Type B pancreatic cell (in vitro differentiated cells): ENCODE measurements around the gene TCF4. TPM values are rescaled to one million over a fixed set of nuclear protein-coding genes. Genes with fewer than 3 reads are reported as not detected.

Experiments
- DNase-seq: peaks from one replicate; pipeline ENCODE4 v3.0.0; 2021; ENCODE audit warnings: mixed read lengths; ENCODE audit not compliant: unreplicated experiment; ENCODE audit errors: extremely low spot score
- H3K27ac Mint-ChIP-seq: 2 replicates; pipeline ENCODE4 v1.8.0; 2021; ENCODE audit warnings: mild to moderate bottlenecking, mixed read lengths
- H3K27me3 Mint-ChIP-seq: 2 replicates; pipeline ENCODE4 v1.8.0; 2021; ENCODE audit warnings: mixed read lengths
- H3K36me3 Mint-ChIP-seq: 2 replicates; pipeline ENCODE4 v1.8.0; 2021; ENCODE audit warnings: mixed read lengths
- H3K4me1 Mint-ChIP-seq: one replicate; pipeline ENCODE4 v1.8.0; 2021; ENCODE audit warnings: mixed read lengths; ENCODE audit not compliant: unreplicated experiment
- H3K4me3 Mint-ChIP-seq: 2 replicates; pipeline ENCODE4 v1.8.0; 2021; ENCODE audit warnings: mild to moderate bottlenecking, mixed read lengths
- H3K9me3 Mint-ChIP-seq: 2 replicates; pipeline ENCODE4 v1.8.0; 2021; ENCODE audit warnings: mixed read lengths
- CTCF ChIP-seq: fragments of 200-600 bp; sonication (generic); conservative IDR thresholded peaks from 2 replicates; pipeline ENCODE4 v1.5.0; 2021; ENCODE audit warnings: antibody characterized with exemption, mild to moderate bottlenecking
- total RNA-seq: library from RNA; stranded (reverse); gene quantifications from 2 replicates; pipeline ENCODE4 v1.2.1, GENCODE V29; 2021; ENCODE audit warnings: low replicate concordance

Gene TCF4
- total RNA-seq, 1 donor from 2014 or later: 189 TPM

GRCh38 chr18:55317864-55318263, 270.1 kb downstream of the TCF4 start:
- H3K4me3 Mint-ChIP-seq: peak overlapping the region; percentile 85
- peak overlapping the region; percentile 25 for H3K27ac Mint-ChIP-seq
- no peaks in the 10 kb centered on the region for H3K36me3 Mint-ChIP-seq
- H3K9me3 Mint-ChIP-seq: no peaks in the 10 kb centered on the region
- H3K27me3 Mint-ChIP-seq: peaks cover 10% of the 10 kb centered on the region
- no peak for DNase-seq
- H3K4me1 Mint-ChIP-seq: peaks cover 38% of the 10 kb centered on the region
- no peak for TF ChIP-seq CTCF

GRCh38 chr18:55317324-55317723, 270.7 kb downstream of the TCF4 start:
- peaks cover 10% of the 10 kb centered on the region for H3K27me3 Mint-ChIP-seq
- H3K27ac Mint-ChIP-seq: no peak overlapping the region
- peak overlapping the region; percentile 85 for H3K4me3 Mint-ChIP-seq
- H3K36me3 Mint-ChIP-seq: no peaks in the 10 kb centered on the region
- no peaks in the 10 kb centered on the region for H3K9me3 Mint-ChIP-seq
- H3K4me1 Mint-ChIP-seq: peaks cover 43% of the 10 kb centered on the region
- no peak for TF ChIP-seq CTCF
- DNase-seq: no peak

DNA sequence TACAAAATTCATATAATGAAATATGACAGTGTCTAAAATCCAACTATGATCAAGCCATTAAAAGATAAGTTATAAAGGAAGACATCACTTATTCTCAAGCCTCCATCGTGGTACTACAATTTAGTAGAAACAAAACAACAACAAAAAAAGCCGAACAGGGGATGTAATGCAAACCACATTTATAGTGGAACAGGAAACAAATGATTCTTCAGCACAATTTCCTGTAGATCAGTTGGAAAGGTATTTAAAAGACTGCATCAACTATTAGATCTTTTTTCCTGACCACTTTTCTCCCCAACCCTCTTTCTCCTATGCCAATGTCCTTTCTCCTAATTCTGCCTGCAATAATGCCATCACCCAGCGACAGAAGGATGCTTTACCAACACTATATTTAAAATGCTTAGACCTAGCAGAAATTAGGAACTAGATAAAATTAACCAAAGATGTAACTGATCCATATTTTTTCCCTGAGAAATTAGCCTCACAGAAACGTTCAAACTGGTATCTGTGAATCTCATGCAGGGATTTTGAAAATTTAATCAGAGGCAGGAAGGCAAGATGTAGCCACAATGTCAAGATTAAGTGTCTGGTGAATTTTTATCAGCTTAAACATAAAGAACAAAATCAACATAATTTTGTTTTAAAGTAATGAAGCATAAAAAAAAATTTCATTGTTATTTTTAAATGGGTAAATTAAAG, 271.4 kb downstream of the TCF4 start:
- no peak for TF ChIP-seq CTCF
- no peak for DNase-seq
- peak overlapping the region; percentile 80 for H3K4me3 Mint-ChIP-seq
- H3K27me3 Mint-ChIP-seq: peaks cover 8% of the 10 kb centered on the region
- peak overlapping the region; percentile 63 for H3K27ac Mint-ChIP-seq
- H3K9me3 Mint-ChIP-seq: no peaks in the 10 kb centered on the region
- H3K36me3 Mint-ChIP-seq: peaks cover 3% of the 10 kb centered on the region
- peaks cover 47% of the 10 kb centered on the region for H3K4me1 Mint-ChIP-seq

DNA sequence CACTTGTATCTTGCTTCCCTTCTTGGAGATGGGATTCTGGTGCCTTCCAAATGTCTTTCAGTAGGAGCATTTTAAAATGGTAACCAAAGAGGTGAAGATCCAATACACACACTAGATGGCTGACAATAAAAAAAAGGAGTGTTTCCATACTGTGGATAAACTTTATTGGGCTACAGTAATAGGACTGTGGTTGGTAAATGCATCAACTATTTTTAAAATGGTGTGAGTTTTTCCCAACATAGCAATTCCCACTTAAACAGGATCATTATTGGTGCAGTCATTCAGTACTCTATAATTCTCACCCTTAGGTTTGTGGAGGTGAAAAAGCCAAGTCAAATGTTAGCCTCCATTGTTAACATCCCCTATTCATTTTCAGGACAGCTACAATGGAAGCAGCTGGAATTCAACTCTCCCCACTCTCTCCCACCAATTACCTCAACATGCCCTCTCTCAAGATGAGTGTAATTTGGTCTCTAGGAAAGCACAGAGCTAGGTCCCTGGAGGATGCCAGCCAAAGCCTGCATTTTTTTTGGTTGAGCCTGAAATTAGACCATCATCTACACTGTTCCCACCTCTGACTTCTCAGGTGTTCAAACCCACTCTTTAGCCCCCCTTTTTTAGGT, 273.3 kb downstream of the TCF4 start:
- peaks cover 56% of the 10 kb centered on the region for H3K4me1 Mint-ChIP-seq
- peaks cover 6% of the 10 kb centered on the region for H3K36me3 Mint-ChIP-seq
- no peak for DNase-seq
- H3K27me3 Mint-ChIP-seq: peaks cover 3% of the 10 kb centered on the region
- no peak overlapping the region for H3K27ac Mint-ChIP-seq
- H3K4me3 Mint-ChIP-seq: peak overlapping the region; percentile 6
- TF ChIP-seq CTCF: no peak
- no peaks in the 10 kb centered on the region for H3K9me3 Mint-ChIP-seq

- H3K36me3 Mint-ChIP-seq: peaks cover 6% of the 10 kb centered on the region
- H3K4me3 Mint-ChIP-seq: no peak overlapping the region
- DNase-seq: no peak
- H3K4me1 Mint-ChIP-seq: peaks cover 55% of the 10 kb centered on the region
- no peak for TF ChIP-seq CTCF
- no peaks in the 10 kb centered on the region for H3K9me3 Mint-ChIP-seq
- H3K27me3 Mint-ChIP-seq: peaks cover 3% of the 10 kb centered on the region
- no peak overlapping the region for H3K27ac Mint-ChIP-seq
Observed at GRCh38 chr18:55314031-55314430, 274.0 kb downstream of the TCF4 start.
